HG02885 (cell line): ENCODE data around the gene GRIK2.
A peak's percentile ranks its signal among the peaks of the same experiment; 100 is the strongest.

Experiments used
- ATAC-seq: cut with Tn5 transposase; IDR thresholded peaks from one replicate; pipeline ENCODE4 v1.9.1; 2021; ENCODE audit warnings: mild to moderate bottlenecking; ENCODE audit not compliant: unreplicated experiment, poor library complexity

The GRIK2 gene

DNA sequence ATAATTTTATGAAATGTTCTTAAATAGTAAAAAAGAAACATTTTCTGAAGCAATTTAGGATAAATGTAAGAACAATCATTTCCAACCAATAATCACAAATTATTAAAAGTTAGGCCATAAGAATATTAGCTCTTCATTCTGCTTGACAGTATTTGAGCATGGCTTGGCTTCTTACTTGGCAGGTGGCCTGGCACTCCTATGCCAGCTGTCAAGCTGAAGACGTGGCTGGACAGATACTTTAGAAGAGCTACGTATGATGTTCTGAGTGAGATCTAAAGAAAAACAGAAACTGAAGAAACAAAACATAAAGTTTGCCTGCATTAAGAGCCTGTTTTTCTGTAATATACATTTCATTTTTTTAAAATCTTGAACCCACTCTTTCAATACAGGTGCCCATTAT is 438.9 kb downstream of the GRIK2 start:
- ATAC-seq: no peak

DNA sequence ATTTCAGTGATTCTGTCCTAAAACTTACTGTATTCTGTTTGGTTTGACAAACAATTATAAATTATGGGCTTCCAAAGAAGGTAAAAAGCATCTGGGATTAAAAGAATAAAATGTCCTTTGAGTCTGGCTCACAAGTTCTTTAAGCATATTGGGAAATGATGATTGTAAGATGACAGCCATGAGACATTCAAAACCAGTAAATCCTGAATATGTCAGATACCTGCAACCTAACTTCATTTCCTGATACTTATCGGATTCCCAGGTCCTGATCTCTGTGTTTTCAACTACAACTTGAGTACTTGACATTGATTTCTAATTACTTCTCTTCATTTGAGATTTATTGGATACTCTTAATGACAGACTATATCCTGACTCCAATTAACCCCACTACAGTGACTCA is 446.6 kb downstream of the GRIK2 start:
- ATAC-seq: no peak

DNA sequence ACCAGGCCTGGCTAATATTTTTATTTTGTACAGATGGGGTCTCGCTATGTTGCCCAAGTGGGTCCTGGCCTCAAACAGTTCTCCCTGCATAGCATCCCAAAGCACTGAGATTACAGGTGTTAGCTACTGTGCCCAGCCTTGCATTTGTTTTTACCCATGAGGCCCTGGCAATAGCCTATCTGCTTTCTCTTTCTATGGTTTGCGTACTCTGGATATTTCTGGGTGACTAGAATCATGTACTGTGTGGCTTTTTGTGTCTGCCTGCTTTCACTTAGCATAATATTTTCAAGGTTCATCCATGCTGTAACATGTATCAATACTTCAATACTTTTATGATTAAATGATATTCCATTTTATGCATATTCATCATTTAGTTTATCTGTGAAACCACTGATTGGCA is 451.7 kb downstream of the GRIK2 start:
- peak; percentile 60 for ATAC-seq

DNA sequence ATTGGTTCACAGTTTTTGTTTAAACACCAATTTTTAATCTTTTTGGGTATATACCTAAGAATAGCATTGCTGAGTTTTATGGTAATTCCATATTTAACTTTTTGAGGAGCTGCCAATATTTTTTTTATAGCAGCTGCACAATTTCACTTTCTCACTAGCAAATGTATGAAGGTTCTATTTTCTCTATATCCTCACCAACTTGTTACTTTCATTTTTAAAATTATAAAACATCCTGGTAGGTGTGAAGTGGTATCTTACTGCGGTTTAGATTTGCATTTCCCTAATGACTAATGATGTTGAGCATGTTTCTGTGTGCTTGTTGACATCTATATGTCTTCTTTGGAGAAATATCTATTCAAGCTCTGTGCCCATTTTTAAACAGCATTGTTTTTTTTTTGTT is 452.1 kb downstream of the GRIK2 start:
- peak; percentile 92 for ATAC-seq

DNA sequence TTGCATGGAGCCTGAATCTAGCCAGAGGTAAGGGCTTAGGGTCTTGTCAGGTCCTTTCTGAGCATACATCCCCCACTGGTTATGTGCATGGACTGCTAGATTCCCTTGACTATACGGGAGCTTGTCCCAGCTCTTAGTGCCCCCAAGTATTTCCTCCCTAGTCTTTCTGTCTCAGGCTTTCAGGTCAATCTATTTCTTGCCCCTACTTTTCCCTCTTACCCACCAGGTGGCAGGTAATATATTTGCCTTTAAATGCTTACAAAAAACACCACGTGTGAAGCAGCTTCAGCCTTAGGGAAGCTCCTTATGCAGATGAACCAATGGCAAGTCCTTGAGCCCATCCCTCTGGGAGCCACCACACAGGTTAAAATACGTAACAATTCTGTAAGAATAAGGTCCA is 454.2 kb downstream of the GRIK2 start:
- no peak for ATAC-seq

DNA sequence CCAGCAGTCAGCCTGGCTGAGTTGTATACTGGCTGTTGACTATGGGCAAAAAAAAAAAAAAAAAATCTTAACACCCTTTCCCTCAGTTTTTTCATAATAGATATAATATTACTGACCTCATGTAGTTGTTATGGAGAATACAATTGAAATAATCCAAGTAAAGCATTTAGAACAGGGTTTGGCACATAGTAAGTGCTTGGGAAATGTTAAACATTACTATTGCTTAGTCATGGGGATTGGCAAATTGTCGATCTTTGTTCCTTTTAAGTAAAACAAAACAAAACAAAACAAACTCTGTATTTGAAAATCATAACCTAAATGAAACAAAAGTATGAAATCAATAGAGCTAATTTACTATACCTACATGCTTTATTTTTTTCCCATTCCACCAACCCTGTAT is 458.4 kb downstream of the GRIK2 start:
- ATAC-seq: no peak

DNA sequence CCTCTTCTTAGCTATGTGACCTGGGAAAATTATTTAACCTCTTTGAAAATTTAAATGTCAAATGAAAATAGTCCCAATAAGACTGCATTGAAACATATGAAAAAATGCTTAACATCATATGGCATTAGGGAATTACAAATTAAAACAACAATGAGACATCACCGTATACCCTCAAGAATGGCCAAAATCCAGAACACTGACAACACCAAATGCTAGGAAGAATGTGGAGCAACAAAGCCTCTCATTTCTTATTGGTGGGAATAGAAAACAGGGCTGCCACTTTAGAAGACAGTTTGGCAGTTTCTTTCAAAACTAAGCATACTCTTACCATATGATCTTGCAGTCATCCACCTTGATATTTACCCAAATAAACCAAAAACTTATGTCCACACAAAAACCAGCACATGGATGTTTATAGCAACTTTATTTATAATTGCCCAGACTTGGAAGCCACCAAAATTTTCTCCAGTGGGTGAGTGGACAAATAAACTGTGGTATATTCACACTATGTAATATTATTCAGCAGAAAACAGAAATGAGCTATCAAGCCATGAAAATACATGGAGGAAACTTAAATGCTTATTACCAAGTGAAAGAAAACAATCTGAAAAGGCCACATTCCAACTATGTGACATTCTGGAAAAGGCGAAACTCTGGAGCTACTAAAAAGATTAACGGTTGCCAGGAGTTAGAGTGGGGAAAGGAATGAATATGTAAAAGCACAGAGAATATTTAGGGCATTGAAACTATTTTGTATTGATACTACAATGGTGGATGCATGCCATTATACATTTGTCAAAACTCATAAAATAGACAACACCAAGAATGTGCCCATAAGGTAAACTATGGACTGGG is 459.9 kb downstream of the GRIK2 start:
- no peak for ATAC-seq

DNA sequence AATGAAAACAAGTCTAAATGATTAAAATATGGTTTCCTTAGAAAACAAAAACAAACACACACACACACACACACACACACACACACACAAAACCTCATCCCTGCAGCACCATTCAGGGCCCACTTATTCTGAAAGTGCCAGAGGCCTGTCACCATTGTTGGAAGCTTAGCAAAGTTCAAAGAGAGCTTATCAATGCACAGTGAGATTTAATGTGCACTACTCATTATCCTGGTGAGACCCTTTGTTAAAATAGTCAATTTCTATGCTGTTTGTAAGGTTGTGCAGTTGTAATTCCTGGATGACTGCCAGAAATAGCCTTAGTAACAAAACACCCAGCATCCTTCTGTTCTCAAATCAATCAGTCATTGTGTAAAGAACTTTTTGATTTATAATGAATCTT is 482.9 kb downstream of the GRIK2 start:
- no peak for ATAC-seq

DNA sequence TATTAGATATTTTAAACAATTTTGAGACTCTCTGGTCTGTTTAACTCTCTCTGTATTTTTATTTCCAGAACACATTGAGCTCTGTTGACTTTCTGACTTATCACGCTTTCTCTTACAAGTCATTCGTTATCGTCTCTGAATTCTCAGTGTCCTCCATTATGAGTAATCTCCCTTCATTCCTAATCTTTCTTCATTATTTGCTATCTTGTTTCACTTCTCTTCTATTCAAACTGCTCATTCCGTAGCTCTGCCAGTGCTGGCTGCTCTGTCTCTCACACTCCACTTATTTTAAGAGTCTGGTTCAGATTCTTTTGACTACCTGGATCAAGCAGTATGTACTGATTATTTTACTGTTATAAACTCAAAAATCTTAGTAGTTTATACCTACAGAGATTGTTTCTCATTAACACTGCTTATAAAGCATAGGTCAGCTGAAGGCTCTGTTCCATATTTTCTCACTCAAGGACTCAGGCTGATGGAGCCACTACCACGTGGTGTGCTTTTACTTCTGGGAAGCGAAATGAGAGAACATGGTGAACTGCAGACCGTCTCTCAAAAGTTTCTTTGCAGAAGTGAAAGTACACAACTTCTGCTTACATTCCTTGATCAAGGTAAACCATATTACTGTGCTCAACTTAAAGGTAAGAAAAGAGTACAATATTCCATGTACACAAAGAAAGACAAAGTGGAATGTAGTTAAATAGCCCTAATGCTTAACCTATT is 485.2 kb downstream of the GRIK2 start:
- ATAC-seq: peak; percentile 60

DNA sequence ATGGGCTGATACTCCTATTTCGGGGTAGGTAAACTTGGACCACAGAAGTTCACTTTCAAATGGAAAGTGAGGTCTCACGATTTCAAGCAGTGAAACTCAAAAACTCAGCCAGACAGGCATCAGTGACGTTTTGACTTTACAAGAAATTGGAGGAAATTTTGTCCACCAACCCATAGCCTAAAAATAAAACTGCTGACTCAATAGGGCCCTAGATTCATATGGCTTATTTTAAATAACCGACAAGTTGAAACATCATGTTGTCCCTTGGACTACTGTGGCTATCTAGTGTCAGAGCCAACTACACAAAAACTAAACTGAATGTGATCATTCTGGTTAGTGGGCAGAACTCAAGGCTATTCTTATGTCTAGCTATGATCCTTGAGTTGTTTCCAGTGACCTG is 486.3 kb downstream of the GRIK2 start:
- peak; percentile 40 for ATAC-seq

DNA sequence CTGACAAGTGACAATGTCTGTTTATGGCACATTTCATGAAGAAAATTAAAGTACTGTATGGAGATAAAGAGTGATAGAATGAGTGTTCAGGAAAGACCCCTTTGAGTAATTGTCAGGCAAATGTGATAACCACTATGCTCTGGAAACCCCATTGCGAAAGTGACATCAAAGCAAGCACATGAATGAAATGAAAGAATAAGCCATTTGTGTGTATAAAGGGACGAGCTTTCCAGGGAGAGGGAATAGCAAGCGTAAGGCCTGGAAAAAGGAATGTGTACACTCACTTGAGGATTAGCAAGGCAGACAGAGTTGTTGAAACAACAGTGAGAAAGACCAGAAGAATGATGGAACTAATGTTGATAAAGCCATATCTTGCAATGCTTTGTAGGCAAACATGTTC is 490.0 kb downstream of the GRIK2 start:
- no peak for ATAC-seq

DNA sequence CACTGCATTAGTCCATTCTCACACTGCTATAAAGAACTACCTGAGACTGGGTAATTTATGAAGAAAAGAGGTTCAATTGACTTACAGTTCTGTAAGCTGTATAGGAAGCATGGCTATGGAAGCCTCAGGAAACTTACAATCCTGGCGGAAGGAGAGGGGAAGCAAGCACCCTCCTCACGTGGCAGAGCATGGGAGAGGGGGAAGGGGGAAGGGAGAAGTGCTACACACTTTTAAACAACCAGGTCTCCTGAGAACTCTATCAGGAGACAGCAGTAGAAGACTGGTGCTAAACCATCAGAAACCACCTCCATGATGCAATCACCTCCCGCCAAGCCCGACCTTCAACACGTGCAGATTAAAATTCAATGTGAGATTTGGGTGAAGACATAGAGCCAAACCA is 494.0 kb downstream of the GRIK2 start:
- ATAC-seq: no peak

DNA sequence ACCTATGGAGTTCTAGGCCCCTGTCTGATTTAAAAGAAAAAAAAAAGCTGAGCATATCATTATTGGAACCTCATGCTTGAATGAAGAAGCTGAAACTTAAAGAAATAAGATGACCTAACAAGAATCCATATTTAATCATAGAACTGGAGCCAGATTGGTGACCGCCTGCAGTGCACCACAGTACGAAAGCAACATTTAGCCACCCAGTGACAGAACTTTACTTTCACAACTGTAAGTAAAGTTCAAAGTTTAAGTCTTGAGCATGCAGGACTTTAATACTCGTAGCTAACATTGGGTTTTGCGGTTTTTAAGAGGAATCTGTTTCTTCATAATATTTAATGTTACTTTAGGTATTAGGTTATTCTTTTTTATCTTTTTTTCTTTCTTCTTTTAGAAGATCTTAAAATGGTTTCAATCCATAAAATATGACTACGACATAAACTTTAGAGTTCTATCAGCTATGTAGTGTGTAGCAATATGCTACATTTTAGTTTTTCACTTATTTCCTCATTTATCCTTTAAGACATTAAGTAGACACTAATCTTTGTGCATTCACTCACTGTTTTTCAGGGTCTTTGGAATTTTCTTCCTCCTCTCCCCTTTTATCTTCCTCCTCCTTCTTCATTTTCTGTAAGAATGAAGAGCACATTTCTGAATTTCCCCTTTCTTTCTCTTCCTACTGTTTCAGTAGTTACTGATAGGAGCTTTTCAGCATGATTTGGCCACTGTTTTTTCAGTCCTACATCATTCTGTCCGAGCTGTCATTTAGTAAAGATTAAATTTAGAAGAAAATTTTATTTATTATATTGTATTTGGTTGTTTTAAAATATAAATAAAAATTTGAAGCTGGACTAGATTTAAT is 514.1 kb downstream of the GRIK2 start:
- ATAC-seq: no peak

DNA sequence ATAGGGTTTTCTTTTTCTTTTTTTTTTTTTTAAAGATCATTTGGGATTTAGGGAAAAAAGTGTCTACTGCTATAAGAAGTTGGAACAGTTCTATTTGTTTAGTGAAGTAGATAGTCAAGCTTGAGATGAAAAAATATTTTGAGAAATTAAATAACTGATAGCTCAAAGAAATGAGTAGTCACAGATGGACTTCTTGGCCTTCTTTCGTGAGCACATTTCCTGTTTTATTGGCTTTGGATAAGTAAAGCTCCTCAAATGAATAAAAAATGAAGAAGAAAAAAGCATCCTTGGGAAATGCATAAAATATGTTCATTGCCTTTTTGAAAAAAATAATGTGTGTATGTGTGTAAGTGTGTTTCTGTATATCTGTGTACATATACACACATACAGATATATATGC is 515.9 kb downstream of the GRIK2 start:
- no peak for ATAC-seq

DNA sequence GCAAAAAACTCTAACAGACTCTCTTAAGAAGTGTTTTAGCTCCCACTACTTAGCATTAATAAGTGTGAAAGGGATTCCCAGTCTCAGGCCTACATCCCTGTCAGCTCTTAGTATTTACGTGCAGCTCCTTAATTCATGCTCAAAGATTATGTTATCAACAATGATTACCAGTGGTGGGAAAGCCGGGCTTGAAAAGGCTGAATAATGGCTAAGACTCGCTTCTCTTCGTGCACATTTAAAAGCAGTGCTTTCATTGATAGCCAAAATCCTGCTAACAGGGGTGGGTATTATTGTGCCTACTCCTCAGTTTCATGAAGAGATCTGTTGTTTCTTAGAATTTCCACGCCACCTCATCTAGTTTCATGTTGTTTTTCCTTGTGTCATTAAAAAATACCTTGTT is 518.8 kb downstream of the GRIK2 start:
- ATAC-seq: no peak

DNA sequence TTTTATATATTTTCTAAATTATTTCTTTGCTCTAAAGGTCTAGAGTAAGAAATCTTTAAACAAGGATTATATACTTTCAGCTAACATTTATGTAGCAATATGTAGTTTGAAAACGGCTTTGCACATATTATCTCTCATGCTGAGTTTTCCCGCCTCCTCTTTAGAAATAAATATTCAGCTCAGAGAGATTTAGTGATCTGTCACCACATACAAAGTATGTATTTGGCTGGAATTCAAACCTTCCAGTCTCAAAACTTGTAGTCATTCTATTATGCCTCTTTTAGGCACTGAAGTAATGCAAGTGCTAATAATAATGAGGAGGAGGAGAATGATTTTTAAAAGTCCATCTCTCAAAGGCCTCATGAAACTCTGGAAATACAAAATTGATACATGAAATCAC is 525.0 kb downstream of the GRIK2 start:
- ATAC-seq: no peak

DNA sequence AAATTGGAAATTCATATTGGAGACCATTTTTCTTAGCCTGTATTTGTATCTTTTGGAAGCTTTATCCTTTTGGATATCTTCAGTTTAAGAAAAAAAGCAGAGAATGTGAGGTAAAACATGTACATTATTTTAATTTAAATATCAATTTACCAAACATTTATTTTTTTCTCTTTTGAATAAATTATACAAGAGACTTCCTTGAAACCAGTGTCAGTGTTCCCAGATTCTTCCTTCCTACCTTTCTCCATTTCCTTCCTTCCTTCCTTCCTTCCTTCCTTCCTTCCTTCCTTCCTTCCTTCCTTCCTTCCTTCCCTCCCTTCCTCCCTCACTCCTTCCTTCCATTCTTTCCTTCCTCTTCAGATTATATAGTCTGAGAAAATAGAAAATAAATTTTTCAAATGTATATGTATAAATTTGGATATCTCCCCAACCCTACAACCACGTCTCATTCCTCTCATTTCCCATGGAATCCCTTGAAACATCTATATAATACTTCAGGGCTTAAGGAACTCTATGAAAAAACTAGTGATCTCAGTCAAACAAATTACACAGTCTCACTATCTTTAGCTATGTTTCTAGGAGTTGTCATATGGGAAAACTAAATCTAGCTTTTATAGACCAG is 528.4 kb downstream of the GRIK2 start:
- no peak for ATAC-seq

DNA sequence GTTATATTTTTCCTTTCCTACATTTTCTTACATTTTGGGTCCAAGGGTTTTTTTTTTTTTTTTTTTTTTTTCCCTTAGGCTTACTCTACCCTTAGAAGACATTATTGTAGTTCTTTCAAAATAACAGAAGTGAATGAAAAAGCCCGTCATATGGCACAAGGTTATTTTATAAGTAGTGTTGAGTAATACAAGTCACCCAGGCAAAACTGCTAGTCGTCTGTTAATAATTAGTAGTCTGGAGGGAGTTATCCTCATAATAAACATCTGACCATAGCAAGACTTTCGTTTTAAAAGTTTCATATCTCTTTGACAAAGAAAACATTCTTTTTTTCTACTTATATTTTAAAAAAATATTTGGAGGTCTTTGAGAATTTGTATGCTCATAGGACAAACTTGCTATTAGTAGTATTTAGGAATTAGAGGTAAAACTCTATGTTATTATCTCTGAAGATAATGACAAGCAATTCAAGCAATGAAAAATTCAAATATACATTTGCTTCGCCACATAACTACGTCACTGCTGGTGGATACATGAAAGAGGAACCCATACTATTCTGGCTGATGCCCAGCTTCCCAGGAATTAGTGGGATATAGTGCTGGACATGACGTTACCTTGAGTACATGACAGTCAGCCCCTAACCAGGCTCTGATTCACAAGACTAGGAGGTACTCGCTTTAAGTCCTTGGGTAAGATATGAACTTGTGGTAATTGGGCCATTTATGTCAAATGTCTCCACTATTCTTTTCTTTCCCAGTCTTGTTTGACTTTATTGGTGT is 532.8 kb downstream of the GRIK2 start:
- ATAC-seq: no peak

DNA sequence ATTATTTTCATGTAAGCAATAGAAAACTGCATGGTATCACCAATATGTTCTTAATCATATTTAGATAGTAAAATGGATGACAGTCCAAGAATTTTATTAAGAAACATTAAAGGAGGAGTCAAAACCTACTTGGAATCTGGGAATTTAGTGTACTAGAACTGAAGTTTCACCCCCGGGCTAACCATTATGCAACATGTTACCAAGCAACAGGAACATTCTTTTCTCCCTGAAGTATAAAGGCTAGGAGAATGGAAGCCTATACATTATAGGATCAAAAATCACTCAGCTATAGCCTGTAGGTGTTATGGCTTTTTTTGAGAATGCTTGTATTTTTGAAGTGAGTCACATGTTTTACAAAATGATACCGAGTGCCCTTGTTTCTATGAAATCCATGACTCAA is 538.3 kb downstream of the GRIK2 start:
- ATAC-seq: no peak

DNA sequence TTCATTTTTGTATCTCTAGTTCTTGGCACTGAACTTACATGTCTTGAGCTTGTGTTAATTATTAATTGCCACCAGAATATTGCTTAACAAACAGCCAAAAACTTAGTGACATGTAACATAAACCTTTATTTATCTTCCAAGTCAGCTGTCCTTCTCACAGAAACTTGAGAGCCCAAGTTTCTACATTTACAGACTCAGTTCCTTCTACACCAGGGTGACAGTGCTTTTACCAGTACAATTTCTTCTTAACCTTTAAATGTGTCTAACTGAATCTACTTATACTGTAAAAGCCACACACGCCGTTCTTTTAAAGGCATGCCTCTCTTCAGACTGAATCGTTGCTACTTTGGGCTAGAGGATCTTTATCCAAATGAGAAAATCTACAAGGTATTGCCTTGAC is 539.2 kb downstream of the GRIK2 start:
- ATAC-seq: no peak
